Measurements from ENCODE around the gene RAPGEF1. TPM values are rescaled to one million over a fixed set of nuclear protein-coding genes. Genes with fewer than 3 reads are reported as not detected.

RAPGEF1 gene
- total and polyA plus RNA-seq, 2 donors (not counting 3 experiments of a cell fraction or from before 2014, with no cell fraction given), result 50.0 to 124 TPM

- peaks cover 17% of the 10 kb centered on the region for H3K4me1 ChIP-seq (ENCODE audit: control insufficient read depth, extremely low read depth, insufficient read depth, low read length)
- no peak overlapping the region for H3K4me2 ChIP-seq (ENCODE audit: insufficient read depth, low read length)
- intact Hi-C loops (cut with micrococcal nuclease) (no loop called here), dilution Hi-C loops (cut with MboI; ENCODE audit: extremely low pct_ligation_motif_present, low sequenced_read_pairs) (no loop called here)
- no peaks in the 10 kb centered on the region for H4K20me1 ChIP-seq (replicated peaks; ENCODE audit: control insufficient read depth, extremely low read depth, insufficient read depth, low read length)
- no peak overlapping the region for H3K4me3 ChIP-seq (replicated peaks in 1 of 3; ENCODE audit: insufficient read depth in 1 of 3, low read depth in 1 of 3, low read length in 3 of 3)
- H3K79me2 ChIP-seq (ENCODE audit: control insufficient read depth, insufficient read depth, low read length), result no peaks in the 10 kb centered on the region
- H3K36me3 ChIP-seq (ENCODE audit: control insufficient read depth in 2 of 2, extremely low read depth in 1 of 2, insufficient read depth in 2 of 2, low read length in 2 of 2), result peaks cover 0 to 22% of the 10 kb centered on the region in 2 experiments
- CTCF ChIA-PET, result interaction anchor here (1.7 kb wide), 1 partner anchor 107 kb away, joined by 4 read pairs; no protein-coding TSS in a partner anchor
- no peaks in the 10 kb centered on the region for H3K9me1 ChIP-seq (replicated peaks; ENCODE audit: control insufficient read depth, extremely low read depth, insufficient read depth, low read length)
- TF ChIP-seq POLR2AphosphoS5 (IDR thresholded peaks at IDR 0.05; ENCODE audit: insufficient read depth, low read depth, low read length), result no peak
- TF ChIP-seq GATA2 (IDR thresholded peaks at IDR 0.05; ENCODE audit: insufficient read depth, insufficient read length, low read depth, low read length), result no peak
- TF ChIP-seq POLR2A (IDR thresholded peaks at IDR 0.05; ENCODE audit: low read depth, low read length), result no peak
- no peak for TF ChIP-seq CTCF (IDR thresholded peaks at IDR 0.05; ENCODE audit: extremely low read depth in 1 of 2, insufficient read depth in 1 of 2, low read depth in 1 of 2, low read length in 2 of 2)
- no peak for TF ChIP-seq FOS (IDR thresholded peaks at IDR 0.05; ENCODE audit: borderline replicate concordance, insufficient read depth, low read length)
- no peak for TF ChIP-seq EZH2 (IDR thresholded peaks at IDR 0.05; ENCODE audit: borderline replicate concordance, low read depth, low read length, severe bottlenecking)
- TF ChIP-seq MYC (IDR thresholded peaks at IDR 0.05; ENCODE audit: low read depth, low read length), result no peak
- no peak for TF ChIP-seq MAX (IDR thresholded peaks at IDR 0.05; ENCODE audit: insufficient read depth, insufficient read length)
- TF ChIP-seq JUN (IDR thresholded peaks at IDR 0.05; ENCODE audit: borderline replicate concordance, insufficient read depth, insufficient read length, low read depth), result no peak
- H3K9me3 ChIP-seq (replicated peaks; ENCODE audit: control insufficient read depth, insufficient read depth, low read length), result no peaks in the 10 kb centered on the region
- no peaks in the 10 kb centered on the region for H3K27me3 ChIP-seq (ENCODE audit: control insufficient read depth in 2 of 2, insufficient read depth in 2 of 2, low read length in 2 of 2)
- FAIRE-seq, result no peak
- POLR2A ChIA-PET, result no interaction called here
- H2AFZ ChIP-seq (ENCODE audit: low read depth, low read length), result no peak overlapping the region
- no peak for DNase-seq (ENCODE audit: low read depth, low spot score)
- no TSS peak for BruUV-seq (replicated peaks)
- no peak overlapping the region for H3K9ac ChIP-seq (replicated peaks; ENCODE audit: extremely low read depth, insufficient read depth, low read length)
- no peak overlapping the region for H3K27ac ChIP-seq (ENCODE audit: insufficient read depth, low read depth, low read length)
Observed at GRCh38 chr9:131606896-131607567, 132.8 kb downstream of the RAPGEF1 start.
